SK-N-MC (cell line): ENCODE measurements around the gene PET100.

Experiments
- EZH2 ChIP-seq: fragments of 200-600 bp; sonication (generic); IDR thresholded peaks from one replicate; pipeline ENCODE4 v1.6.1; 2017; ENCODE audit warnings: antibody characterized with exemption
- POLR2AphosphoS5 ChIP-seq: IDR thresholded peaks from 2 replicates; pipeline ENCODE4 v1.6.1; 2012; ENCODE audit warnings: mild to moderate bottlenecking, low read depth, low read length, borderline replicate concordance

DNA sequence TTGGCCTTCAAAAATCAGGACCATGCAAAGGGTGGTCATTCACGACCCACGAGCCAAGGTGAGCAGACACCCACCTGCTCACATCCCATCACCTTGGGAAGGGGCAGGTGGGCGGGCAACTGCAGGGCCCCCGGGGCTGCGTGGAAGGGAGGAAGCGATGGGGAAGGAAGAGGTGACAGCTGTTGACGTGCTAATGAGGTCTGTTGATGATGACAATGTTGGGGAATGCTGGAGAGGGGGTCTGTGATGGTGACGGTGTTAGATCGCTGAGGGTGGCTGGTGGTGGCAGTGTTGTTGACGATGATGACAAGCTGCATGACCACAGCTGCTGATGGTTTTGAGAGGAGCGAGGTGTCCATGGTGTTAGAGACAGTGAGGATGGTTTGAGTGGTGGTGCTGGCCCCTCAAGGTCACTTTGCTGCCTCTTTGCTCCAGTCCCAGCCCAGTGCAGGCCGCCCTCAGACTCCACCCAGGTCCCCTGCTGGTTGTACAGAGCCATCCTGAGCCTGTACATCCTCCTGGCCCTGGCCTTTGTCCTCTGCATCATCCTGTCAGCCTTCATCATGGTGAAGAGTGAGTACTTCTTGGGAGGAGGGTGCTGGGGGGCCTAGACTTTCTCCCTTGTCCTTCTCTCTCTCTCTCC, 48.2 kb downstream of the PET100 start:
- TF ChIP-seq POLR2AphosphoS5 (no peak), EZH2 (no peak)
